ENCODE measurements around the gene TMCO4.

- TF ChIP-seq CTCF (conservative IDR thresholded peaks at IDR 0.05 in 1 of 2, IDR thresholded peaks at IDR 0.05 in 1 of 2; ENCODE audit: extremely low read depth in 1 of 2, insufficient read depth in 1 of 2, low read depth in 1 of 2, low read length in 2 of 2): no peak
- TF ChIP-seq EZH2 (IDR thresholded peaks at IDR 0.05; ENCODE audit: borderline replicate concordance, low read length): no peak
Observed at GRCh38 chr1:19744886-19745285, 54.8 kb downstream of the TMCO4 start.
